Small intestine (tissue), 7 donors: ENCODE data around the gene DRAXIN. TPM values are rescaled to one million over a fixed set of nuclear protein-coding genes. Genes with fewer than 3 reads are reported as not detected.

ENCODE experiments used
- DNase-seq, 2 donors: peaks; one replicate each; pipeline versions ENCODE4 v3.0.0 to v3.0.0-alpha.2; 2013
- FAIRE-seq: peaks from 2 replicates; lab custom pipeline; 2012; peaks lifted over from hg19 to GRCh38; lab: Jason Lieb, UNC
- H3K27ac ChIP-seq, 3 donors: one replicate each; pipeline ENCODE4 v1.5.1; 2013; ENCODE audit warnings: low read length in 2 of 3, mild to moderate bottlenecking in 2 of 3, control low read depth in 1 of 3, inconsistent platforms in 1 of 3, low read depth in 1 of 3, moderate library complexity in 1 of 3
- H3K27me3 ChIP-seq, 3 donors: one replicate each; pipeline ENCODE4 v1.6.1; 2013; ENCODE audit warnings: low read length in 3 of 3, inconsistent platforms in 1 of 3; ENCODE audit not compliant: control insufficient read depth in 3 of 3, insufficient read depth in 3 of 3
- H3K36me3 ChIP-seq, 3 donors: one replicate each; pipeline ENCODE4 v1.6.1; 2013; ENCODE audit warnings: low read length in 3 of 3, inconsistent platforms in 1 of 3, low read depth in 1 of 3, mild to moderate bottlenecking in 1 of 3, moderate library complexity in 1 of 3; ENCODE audit not compliant: control insufficient read depth in 3 of 3, insufficient read depth in 2 of 3
- H3K4me1 ChIP-seq, 3 donors: one replicate each; pipeline ENCODE4 v1.6.1; 2013; ENCODE audit warnings: low read length in 2 of 3, inconsistent platforms in 1 of 3, low read depth in 1 of 3, mild to moderate bottlenecking in 1 of 3, moderate library complexity in 1 of 3; ENCODE audit not compliant: control insufficient read depth in 3 of 3, insufficient read depth in 2 of 3
- H3K4me3 ChIP-seq, 3 donors: one replicate each; pipeline ENCODE4 v1.5.1; 2013; ENCODE audit warnings: low read length in 3 of 3, control low read depth in 1 of 3, inconsistent platforms in 1 of 3, low read depth in 1 of 3, mild to moderate bottlenecking in 1 of 3, moderate library complexity in 1 of 3
- H3K9me3 ChIP-seq, 2 donors: one replicate each; pipeline ENCODE4 v1.6.1; 2013; ENCODE audit warnings: low read depth in 1 of 2, low read length in 1 of 2; ENCODE audit not compliant: control insufficient read depth in 2 of 2, insufficient read depth in 1 of 2
- whole genome bisulfite sequencing, 3 donors: extraction: QIAGEN DNeasy Blood & Tissue Kit; methylation state at CpG; one replicate each; pipeline ENCODE4 v1.1.7; 2013; 5-methylcytosine and 5-hydroxymethylcytosine counted together
- polyA plus RNA-seq, 4 donors: library from polyadenylated mRNA; stranded (reverse) in 3 of 4; unstranded in 1 of 4; fragments of 200-250 nt in 3 of 4; fragments of 120-200 nt in 1 of 4; gene quantifications; one replicate each; pipeline versions ENCODE4 v1.2.1 to v1.2.3, GENCODE V29; 2013
- donor health status: healthy with polysubstance abuse.
- donor health status: control.
- donor health status: control.
- donor health status: Bipolar disorder and iron deficiency.
- donor health status: healthy.

Gene DRAXIN
- polyA plus RNA-seq, 4 donors, result 0.07 to 0.15 TPM; not detected in 2

GRCh38 chr1:11675325-11675724, 16.2 kb upstream of the DRAXIN start:
- no peak for DNase-seq
- Histone ChIP-seq H3K4me1 (peaks cover 0 to 16% (median 2%) of the 10 kb centered on the region in 3 donors), H3K27me3 (no peaks in the 10 kb centered on the region)

GRCh38 chr1:11676386-11677103, 15.0 kb upstream of the DRAXIN start:
- Histone ChIP-seq H3K4me1 (peaks cover 1 to 7% (median 2%) of the 10 kb centered on the region in 3 donors), H3K9me3 (no peaks in the 10 kb centered on the region), H3K27ac (no peak overlapping the region), H3K4me3 (no peak overlapping the region), H3K36me3 (peaks cover 0 to 55% (median 7%) of the 10 kb centered on the region in 3 donors), H3K27me3 (peaks cover 0 to under 1% (median 0%) of the 10 kb centered on the region in 3 donors)
- 86 to 90% (median 87%) methylated on average over 9 to 10 of the region's 10 CpGs for WGBS, 3 donors
- no peak for FAIRE-seq
- DNase-seq, result no peak

More at GRCh38 chr1:11675325-11675724, 16.2 kb upstream of the DRAXIN start:
- no peaks in the 10 kb centered on the region for H3K9me3 ChIP-seq
- no peak overlapping the region for H3K27ac ChIP-seq
- H3K36me3 ChIP-seq, result peaks cover 0 to 60% (median 7%) of the 10 kb centered on the region in 3 donors
- no peak overlapping the region for H3K4me3 ChIP-seq
- FAIRE-seq, result no peak
- 95 to 97% (median 95%) methylated on average over 10 of the region's 10 CpGs for WGBS, 3 donors

- Histone ChIP-seq H3K4me3 (no peak overlapping the region), H3K27me3 (peaks cover 0 to 19% (median 0%) of the 10 kb centered on the region in 3 donors), H3K9me3 (no peaks in the 10 kb centered on the region), H3K36me3 (peaks cover 0 to 39% (median 7%) of the 10 kb centered on the region in 3 donors), H3K27ac (no peak overlapping the region), H3K4me1 (peaks cover 0 to 8% (median 4%) of the 10 kb centered on the region in 3 donors)
- DNase-seq, result no peak
- WGBS, 3 donors, result 94 to 99% (median 97%) methylated on average over 2 of the region's 2 CpGs
- FAIRE-seq, result no peak
Observed at GRCh38 chr1:11678442-11678841, 13.1 kb upstream of the DRAXIN start.

GRCh38 chr1:11680270-11681070, 11.0 kb upstream of the DRAXIN start:
- H3K4me1 ChIP-seq, result peaks cover 0 to 8% (median 4%) of the 10 kb centered on the region in 3 donors
- DNase-seq, result no peak
- H3K27ac ChIP-seq, result peak overlapping the region in 2 of 3 donors; percentile 48 to 62
- H3K27me3 ChIP-seq, result peaks cover 0 to 23% (median 0%) of the 10 kb centered on the region in 3 donors
- FAIRE-seq, result no peak
- H3K9me3 ChIP-seq, result no peaks in the 10 kb centered on the region
- peaks cover 0 to 21% (median 4%) of the 10 kb centered on the region in 3 donors for H3K36me3 ChIP-seq
- WGBS, 3 donors, result 9 to 16% (median 10%) methylated on average over 53 to 65 of the region's 65 CpGs
- peak overlapping the region; percentile 67 to 95 (median 77) for H3K4me3 ChIP-seq

GRCh38 chr1:11681071-11681771, 10.3 kb upstream of the DRAXIN start, which contains the start of gene MAD2L2:
Gene MAD2L2 (minus strand): TSS chr1:11681148. CDS start chr1:11680601, 547 bp downstream.
- WGBS, 3 donors, result 0 to 1% (median 1%) methylated on average over 43 to 71 of the region's 71 CpGs
- Histone ChIP-seq H3K27me3 (peaks cover 0 to 23% (median 0%) of the 10 kb centered on the region in 3 donors), H3K36me3 (peaks cover 0 to 14% (median 0%) of the 10 kb centered on the region in 3 donors), H3K4me3 (peak within 1 kb of the TSS; percentile 67 to 95 (median 77)), H3K9me3 (no peaks in the 10 kb centered on the region), H3K4me1 (peaks cover 0 to 8% (median 4%) of the 10 kb centered on the region in 3 donors), H3K27ac (peak within 1 kb of the TSS in 2 of 3 donors; percentile 48 to 76)
- peak; percentile 77 to 94 for DNase-seq
- FAIRE-seq, result no peak

- Histone ChIP-seq H3K27ac (no peak overlapping the region), H3K4me3 (no peak overlapping the region), H3K9me3 (no peaks in the 10 kb centered on the region), H3K4me1 (peaks cover 0 to 8% (median 4%) of the 10 kb centered on the region in 3 donors), H3K27me3 (peaks cover 0 to 23% (median 0%) of the 10 kb centered on the region in 3 donors), H3K36me3 (peaks cover 0 to 3% (median 0%) of the 10 kb centered on the region in 3 donors)
- no peak for DNase-seq
- FAIRE-seq, result no peak
- WGBS, 3 donors, result 15 to 40% (median 34%) methylated on average over 7 of the region's 7 CpGs
Observed at GRCh38 chr1:11682287-11682771, 9.2 kb upstream of the DRAXIN start.

- Histone ChIP-seq H3K27me3 (peaks cover 0 to 25% (median 0%) of the 10 kb centered on the region in 3 donors), H3K36me3 (no peaks in the 10 kb centered on the region), H3K4me1 (peaks cover 0 to 8% (median 4%) of the 10 kb centered on the region in 3 donors), H3K4me3 (no peak overlapping the region), H3K27ac (no peak overlapping the region), H3K9me3 (no peaks in the 10 kb centered on the region)
- FAIRE-seq, result no peak
- no peak for DNase-seq
- 17 to 54% (median 44%) methylated on average over 1 of the region's 1 CpG for WGBS, 3 donors
Observed at GRCh38 chr1:11682799-11683198, 8.7 kb upstream of the DRAXIN start.
